Amniotic stem cell (primary cell): ENCODE data around the gene TERB1.
A peak's percentile ranks its signal among the peaks of the same experiment; 100 is the strongest.
"Not testable (repeated sequence)": the region's sequence is repeated elsewhere in the genome, so short reads cannot be mapped to it uniquely, and the experiment has no call there.

Experiments
- DNase-seq: peaks from one replicate; lab custom pipeline; 2025; lab: John Stamatoyannopoulos, UW

Gene TERB1

GRCh38 chr16:66814734-66815133 lies 13.3 kb upstream of the TERB1 start:
- DNase-seq = no peak

- DNase-seq = no peak
Observed at GRCh38 chr16:66811043-66811442, 9.7 kb upstream of the TERB1 start.

- DNase-seq = no peak
Observed at GRCh38 chr16:66810391-66810790, 9.0 kb upstream of the TERB1 start.

- no peak for DNase-seq
Observed at GRCh38 chr16:66809765-66810164, 8.4 kb upstream of the TERB1 start.

- DNase-seq = no peak
Observed at GRCh38 chr16:66802159-66802558, 775 bp upstream of the TERB1 start.

- no peak for DNase-seq
Observed at GRCh38 chr16:66800856-66801255, 528 bp downstream of the TERB1 start.

GRCh38 chr16:66798161-66798560 lies 3.2 kb downstream of the TERB1 start:
- DNase-seq = no peak

DNA sequence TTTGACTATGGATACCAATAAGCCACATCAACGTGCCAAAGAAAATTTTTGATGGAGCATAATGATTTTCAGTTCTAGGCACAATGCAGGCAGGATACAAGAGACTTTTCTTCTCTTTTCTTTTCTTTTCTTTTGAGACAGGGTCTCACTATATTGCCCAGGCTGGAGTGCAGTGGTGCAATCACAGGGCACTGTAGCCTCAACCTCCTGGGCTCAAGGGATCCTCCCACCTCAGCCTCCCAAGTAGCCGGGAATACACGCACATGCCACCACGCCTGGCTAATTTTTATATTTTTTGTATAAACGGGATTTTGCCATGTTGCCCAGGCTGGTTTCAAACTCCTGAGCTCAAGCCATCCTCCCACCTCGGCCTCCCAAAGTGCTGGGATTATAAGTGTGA lies 7.4 kb downstream of the TERB1 start:
- DNase-seq = not testable (repeated sequence)

GRCh38 chr16:66790130-66790733 lies 11.2 kb downstream of the TERB1 start:
- no peak for DNase-seq

DNA sequence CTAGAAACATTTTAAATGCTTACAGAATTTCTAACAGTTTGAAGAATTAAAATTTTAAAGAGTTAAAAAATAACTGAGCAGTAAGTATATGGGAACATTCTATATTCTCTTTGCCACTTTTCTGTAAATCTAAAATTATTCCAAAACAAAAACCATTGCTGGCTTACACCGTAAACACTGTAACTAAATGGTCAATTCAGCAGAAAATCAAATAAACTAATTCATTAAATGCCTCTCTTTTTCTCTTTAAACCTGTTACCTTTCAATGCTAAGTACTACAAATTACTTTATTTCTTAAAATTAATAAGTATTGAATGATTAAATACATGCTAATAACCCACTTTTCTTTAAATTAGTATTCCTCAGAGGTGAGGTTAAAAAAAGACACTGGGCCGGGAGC lies 14.0 kb downstream of the TERB1 start:
- no peak for DNase-seq

DNA sequence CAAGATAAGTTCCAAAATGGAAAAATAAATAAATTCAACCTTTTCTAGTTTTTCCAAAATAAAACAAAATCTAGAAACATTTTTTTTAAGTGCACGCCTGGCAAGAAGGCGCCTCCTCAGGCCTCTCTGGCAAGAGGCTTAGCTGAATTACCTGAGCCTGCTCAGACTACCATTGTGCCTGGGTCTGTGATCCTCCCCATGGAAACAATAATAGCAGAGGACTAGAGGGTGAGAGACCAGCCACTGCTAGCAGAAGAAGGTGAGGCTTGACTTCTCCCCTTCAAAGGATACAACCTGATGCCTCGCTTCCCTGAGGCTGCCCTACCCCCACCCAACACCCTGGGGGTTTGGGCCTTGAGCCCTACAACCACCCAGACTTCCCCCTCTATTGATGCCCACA lies 14.8 kb downstream of the TERB1 start:
- DNase-seq = no peak

GRCh38 chr16:66776457-66776856 lies 24.9 kb downstream of the TERB1 start:
- DNase-seq = no peak

- no peak for DNase-seq
Observed at GRCh38 chr16:66774981-66775380, 26.4 kb downstream of the TERB1 start.

- DNase-seq = no peak
Observed at GRCh38 chr16:66758086-66758485, 43.3 kb downstream of the TERB1 start.

GRCh38 chr16:66754819-66755218 lies 46.6 kb downstream of the TERB1 start:
- no peak for DNase-seq

DNA sequence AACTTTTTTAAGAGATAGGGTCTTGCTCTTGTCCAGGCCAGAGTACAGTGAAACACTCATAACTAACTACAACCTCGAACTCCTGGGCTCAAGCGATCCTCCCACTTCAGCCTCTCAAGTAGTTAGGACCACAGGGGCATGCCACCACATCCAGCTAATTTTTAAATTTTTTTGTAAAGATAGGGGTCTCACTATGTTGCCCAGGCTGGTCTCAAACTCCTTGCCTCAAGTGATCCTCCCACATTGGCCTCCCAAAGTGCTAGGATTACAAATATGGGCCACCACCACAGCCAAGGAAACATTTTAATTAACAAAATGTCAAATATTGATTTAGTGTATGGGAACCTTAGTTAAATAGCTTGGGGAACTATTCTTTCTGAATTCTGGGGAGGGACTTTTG lies 47.2 kb downstream of the TERB1 start:
- DNase-seq = no peak

DNA sequence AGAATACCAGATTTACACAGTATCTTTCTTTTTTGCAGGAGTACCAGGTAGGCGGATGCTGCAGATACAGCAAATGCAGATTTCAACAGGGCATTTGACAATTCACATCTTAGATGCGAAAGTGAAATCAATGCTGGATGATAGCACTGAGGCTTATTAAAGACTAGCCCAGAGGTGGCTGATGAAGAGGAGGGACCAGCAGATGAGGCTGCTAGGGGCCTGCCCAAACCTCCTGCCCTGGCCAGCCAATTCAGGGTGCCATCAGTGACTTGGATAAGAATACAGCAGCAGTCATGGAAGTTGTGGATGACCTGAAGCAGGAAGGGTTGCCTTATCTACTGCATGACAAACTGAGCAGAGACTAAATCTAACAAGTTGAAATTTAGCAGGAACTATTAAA lies 48.4 kb downstream of the TERB1 start:
- no peak for DNase-seq

DNA sequence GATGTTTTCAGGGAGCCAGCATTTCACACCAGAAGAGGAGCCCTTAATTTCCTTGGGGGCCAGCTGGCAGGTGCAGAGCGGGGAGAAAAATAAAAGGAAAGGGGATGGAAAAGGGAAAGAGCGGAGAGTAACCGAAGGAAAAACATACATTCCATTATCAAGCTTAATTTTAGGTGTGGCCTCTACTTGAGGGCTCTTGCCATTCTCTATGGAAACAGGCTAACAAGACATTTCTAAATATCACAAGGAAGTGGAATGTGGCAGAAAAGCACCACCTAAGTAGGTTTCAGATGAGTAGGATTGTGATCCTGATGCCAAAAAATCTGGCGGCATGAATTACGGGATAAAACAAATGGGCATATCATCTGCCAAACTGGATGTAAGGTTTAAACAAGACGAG lies 49.0 kb downstream of the TERB1 start:
- no peak for DNase-seq

- no peak for DNase-seq
Observed at GRCh38 chr16:66751992-66752322, 49.4 kb downstream of the TERB1 start.

DNA sequence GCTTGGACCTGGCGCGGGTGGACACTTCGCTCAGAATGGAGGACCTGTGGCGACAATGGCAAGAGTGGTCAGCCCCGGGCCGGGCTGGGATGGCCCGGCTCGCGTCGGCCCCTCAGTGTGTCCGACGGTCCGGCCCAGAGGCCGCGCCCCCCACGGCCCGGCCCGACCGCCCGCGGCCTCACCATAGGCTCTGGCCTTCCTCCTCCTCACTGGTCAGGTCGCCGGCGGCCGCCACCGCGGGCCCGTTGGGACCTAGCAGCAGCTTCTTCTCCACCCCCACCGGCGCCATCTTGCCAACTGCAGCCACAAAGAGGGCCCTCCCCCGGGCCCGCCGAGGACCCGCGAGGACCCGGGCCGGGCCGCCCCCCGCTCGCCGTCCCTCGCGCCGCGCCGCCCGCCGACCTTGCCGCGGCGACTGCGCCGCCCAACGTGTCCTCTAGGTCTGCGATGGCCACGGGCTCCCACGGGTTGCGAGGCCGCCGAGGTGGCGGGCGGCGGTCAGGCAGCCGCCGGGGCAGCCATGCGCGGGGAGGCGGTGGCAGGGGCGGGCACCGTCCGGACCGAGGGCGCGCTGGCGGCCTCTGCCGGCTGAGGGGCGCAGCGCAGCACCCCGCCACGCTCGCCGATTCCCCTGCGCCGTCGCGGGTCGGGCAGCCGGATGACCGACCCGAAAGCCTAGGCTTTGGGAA lies 49.9 kb downstream of the TERB1 start, which contains the start of gene DYNC1LI2:
TSS of gene DYNC1LI2 (minus strand) at position 307 of the 689 bp plus-strand sequence. CDS start at position 289, 18 bp downstream.
- DNase-seq = peak; percentile 44

DNA sequence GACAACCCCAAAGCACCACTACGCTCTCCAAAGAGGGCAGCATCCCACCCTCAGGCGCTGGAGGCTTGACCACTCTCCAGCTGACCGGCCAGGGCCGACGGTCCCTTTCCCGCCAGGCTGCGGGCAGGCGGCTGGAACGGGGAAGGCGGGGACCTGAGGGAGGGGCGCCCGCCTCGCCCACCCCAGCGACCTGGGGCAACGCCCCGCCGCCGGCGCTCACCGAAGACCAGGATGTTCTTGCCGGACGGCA lies 50.4 kb downstream of the TERB1 start:
- DNase-seq = no peak

DNA sequence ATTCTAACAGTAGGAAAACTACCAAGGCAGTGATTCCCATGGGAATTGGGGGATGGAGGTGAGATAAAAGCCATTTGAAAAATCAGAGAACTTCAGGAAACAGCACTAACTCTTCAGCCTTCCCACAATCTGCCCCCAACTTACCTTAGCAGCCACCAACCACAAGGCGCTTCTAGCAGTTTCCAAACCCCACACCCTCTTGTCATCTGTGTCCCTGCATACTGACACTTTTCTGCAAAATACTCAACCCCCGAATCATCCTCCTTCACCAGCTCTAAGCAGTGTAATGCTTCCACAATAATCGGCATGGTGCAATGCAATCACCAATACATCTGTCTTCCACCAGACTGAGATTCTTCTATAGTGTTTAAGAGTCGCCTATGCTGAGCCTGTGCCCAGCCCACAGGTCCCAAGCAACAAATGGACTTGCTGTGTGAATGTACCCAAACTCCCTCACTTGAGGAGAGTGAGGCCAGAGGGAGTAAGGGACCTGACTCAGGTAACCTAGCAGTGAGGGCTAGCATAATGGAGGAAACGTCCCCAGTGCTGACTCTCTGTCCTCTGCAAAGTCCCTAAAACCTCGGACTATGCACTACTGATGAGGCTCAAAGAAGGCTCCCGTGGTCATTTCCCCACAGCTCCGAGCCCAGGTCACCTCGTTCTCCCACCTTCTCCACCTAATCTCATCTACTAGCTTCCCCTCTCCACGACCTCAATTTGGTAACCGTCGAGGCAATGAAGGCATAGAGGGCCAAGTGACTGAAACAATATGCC lies 50.9 kb downstream of the TERB1 start:
- DNase-seq = no peak

DNA sequence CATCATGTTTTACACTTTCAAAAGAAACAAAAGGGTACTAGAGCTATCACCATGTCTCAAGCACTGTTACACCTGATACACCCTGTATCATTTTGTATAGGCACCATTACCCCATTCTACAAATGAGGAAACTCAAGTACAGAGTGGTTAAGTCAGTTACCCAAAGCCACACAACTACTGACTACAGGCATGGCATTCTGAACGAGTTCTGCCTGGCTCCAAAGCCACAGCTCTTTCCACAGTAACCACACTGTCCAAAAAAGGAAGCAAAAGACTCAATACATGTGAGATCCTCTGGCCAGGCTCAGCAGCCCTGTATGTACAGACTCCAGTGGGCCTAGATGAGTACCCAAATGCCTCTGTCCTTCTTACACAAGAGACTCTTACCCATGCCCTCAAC lies 54.7 kb downstream of the TERB1 start:
- no peak for DNase-seq

DNA sequence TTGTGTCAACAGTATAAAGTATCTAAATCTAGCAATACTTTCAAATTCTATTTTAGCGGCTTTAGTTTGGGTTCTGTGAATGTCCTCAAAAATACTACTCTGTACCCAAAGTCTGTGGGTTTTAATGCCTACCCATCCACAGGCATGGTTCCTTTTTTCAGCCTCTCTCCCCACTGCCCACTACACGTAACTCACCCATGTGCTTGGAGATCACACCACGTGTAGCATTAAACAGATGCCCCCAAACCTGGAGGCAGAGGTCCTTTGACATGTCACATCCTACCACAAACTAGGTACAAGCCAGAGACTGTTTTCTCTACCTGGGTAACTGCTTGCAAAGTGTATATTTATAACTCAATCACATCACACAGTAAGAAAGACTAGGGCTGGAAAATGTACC lies 55.3 kb downstream of the TERB1 start:
- DNase-seq = no peak
